Lower lobe of right lung (tissue), 2 donors: Measurements from ENCODE around the gene ROCK1. TPM values are rescaled to one million over a fixed set of nuclear protein-coding genes. Genes with fewer than 3 reads are reported as not detected.
"Not testable (repeated sequence)": the region's sequence is repeated elsewhere in the genome, so short reads cannot be mapped to it uniquely, and the experiment has no call there.

Source experiments
- ATAC-seq, 2 donors: fragments of 200-7000 bp; cut with Tn5 transposase; one replicate each; pipeline ENCODE4 v1.9.1; 2020 to 2022; ENCODE audit warnings: mild to moderate bottlenecking in 2 of 2, moderate library complexity in 2 of 2
- DNase-seq: peaks from one replicate; pipeline ENCODE4 v3.0.0-alpha.2; 2020
- H3K27ac ChIP-seq: fragments of 200-600 bp; one replicate; pipeline ENCODE4 v1.8.0; 2022
- H3K27me3 ChIP-seq: fragments of 200-600 bp; one replicate; pipeline ENCODE4 v1.8.0; 2022; ENCODE audit warnings: low read depth
- H3K36me3 ChIP-seq: fragments of 200-600 bp; one replicate; pipeline ENCODE4 v1.8.0; 2022; ENCODE audit warnings: mild to moderate bottlenecking
- H3K4me1 ChIP-seq: fragments of 200-600 bp; one replicate; pipeline ENCODE4 v1.8.0; 2022
- H3K4me3 ChIP-seq: fragments of 200-600 bp; one replicate; pipeline ENCODE4 v1.8.0; 2022; ENCODE audit warnings: mild to moderate bottlenecking
- H3K9me3 ChIP-seq: fragments of 200-600 bp; one replicate; pipeline ENCODE4 v1.8.0; 2022
- intact Hi-C: fragments of 100-400 bp; cut with DNase I; formaldehyde crosslinking; loops from one replicate; pipeline ENCODE4 v1.11.0; 2022
- long read RNA-seq: library from polyadenylated mRNA; unstranded; transcript quantifications from one replicate; pipeline ENCODE4 v2.0.0, GENCODE V29; 2021
- total RNA-seq: library from RNA; stranded (reverse); fragmentation: NEBNext Ultra II Directional; extraction: Animal tissue kit (Norgen Biotek cat#: 25700); gene quantifications from one replicate; pipeline ENCODE4 v1.2.1, GENCODE V29; 2021
- TF ChIP-seq, protein P1 (sequence below): fragments of 200-600 bp; IDR thresholded peaks from one replicate; pipeline ENCODE4 v1.8.0; 2022; ENCODE audit warnings: antibody characterized with exemption, mild to moderate bottlenecking
- donor health status: DM: no; HTN: yes; CAD: no; lungs with severe emphysema.

Gene ROCK1
- 67.0 TPM for total RNA-seq
- long read RNA-seq, full-length matches to known transcripts, result 1 of 133 reads
- long read RNA-seq, partial matches to known transcripts, result 119 of 133 reads
- long read RNA-seq, other reads (novel, unspliced or antisense), result 13 of 133 reads

DNA sequence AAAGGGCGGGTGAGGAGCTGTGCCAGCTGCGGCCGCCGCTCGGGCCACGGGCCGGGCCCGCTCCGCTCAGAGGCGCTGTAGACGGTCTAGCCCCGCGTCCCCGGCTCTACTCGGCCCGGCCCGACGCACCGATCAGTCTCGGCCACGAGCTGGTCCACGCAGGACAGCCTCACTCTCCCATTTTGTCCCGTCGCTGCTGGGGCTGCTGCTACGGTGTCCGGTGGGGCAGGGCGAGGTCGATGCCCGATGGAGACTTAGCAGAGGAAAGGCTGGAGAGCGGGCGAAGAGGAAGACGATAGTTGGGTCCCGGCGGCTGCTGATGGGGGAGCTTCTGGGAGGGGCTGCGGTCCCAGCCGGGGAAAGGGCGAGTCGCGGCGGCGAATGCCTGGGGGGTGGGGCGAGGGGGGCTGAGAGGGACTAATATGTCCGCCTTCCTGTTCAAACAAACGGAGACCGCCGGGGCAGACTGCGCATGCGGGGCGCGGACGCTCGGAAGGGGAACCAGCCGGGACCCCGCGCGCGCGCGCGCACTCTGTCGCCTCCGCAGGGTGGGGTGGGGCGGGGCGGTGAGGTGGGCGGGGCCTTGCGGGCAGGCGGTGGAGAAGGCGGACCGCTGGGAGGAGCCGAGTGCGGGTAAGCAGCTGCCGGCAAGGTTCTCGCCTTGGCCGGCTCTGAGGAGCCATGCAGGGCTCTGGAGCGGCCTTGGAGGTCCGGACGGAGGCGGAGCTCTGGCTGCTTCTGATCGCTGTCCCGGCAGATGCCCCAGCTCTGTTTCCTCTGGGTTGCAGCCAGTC is at the start of gene ROCK1:
ROCK1 (minus strand) TSS at position 468 of the 794 bp plus-strand sequence. CDS start 903 bp downstream, outside the sequence.
- intact Hi-C loops, result loop anchor here (10.0 kb wide), 1 partner anchor 53 kb away; no protein-coding TSS in a partner anchor

GRCh38 chr18:21155443-21155842 is 43.8 kb upstream of the ROCK1 start:
- TF ChIP-seq, protein P1, sequence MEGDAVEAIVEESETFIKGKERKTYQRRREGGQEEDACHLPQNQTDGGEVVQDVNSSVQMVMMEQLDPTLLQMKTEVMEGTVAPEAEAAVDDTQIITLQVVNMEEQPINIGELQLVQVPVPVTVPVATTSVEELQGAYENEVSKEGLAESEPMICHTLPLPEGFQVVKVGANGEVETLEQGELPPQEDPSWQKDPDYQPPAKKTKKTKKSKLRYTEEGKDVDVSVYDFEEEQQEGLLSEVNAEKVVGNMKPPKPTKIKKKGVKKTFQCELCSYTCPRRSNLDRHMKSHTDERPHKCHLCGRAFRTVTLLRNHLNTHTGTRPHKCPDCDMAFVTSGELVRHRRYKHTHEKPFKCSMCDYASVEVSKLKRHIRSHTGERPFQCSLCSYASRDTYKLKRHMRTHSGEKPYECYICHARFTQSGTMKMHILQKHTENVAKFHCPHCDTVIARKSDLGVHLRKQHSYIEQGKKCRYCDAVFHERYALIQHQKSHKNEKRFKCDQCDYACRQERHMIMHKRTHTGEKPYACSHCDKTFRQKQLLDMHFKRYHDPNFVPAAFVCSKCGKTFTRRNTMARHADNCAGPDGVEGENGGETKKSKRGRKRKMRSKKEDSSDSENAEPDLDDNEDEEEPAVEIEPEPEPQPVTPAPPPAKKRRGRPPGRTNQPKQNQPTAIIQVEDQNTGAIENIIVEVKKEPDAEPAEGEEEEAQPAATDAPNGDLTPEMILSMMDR, result no peak
- intact Hi-C loops, result no loop called here
- Histone ChIP-seq H3K9me3 (peaks cover 10% of the 10 kb centered on the region), H3K27me3 (no peaks in the 10 kb centered on the region), H3K27ac (no peak overlapping the region), H3K36me3 (no peaks in the 10 kb centered on the region), H3K4me1 (no peaks in the 10 kb centered on the region), H3K4me3 (no peak overlapping the region)
- DNase-seq (no peak), ATAC-seq (no peak)

More for the DNA sequence above, at the start of gene ROCK1:
- Histone ChIP-seq H3K27me3 (no peaks in the 10 kb centered on the region), H3K36me3 (no peaks in the 10 kb centered on the region), H3K4me3 (peak within 1 kb of the TSS; percentile 97), H3K4me1 (peaks cover 31% of the 10 kb centered on the region), H3K9me3 (no peaks in the 10 kb centered on the region), H3K27ac (peak within 1 kb of the TSS; percentile 98)
- peak; percentile 100 for DNase-seq
- ATAC-seq, result peak; percentile 96 to 98
- TF ChIP-seq, protein P1, result no peak

GRCh38 chr18:21146016-21146415 is 34.4 kb upstream of the ROCK1 start:
- Histone ChIP-seq H3K36me3 (no peaks in the 10 kb centered on the region), H3K27me3 (no peaks in the 10 kb centered on the region), H3K4me3 (no peak overlapping the region), H3K4me1 (no peaks in the 10 kb centered on the region), H3K9me3 (no peaks in the 10 kb centered on the region), H3K27ac (no peak overlapping the region)
- intact Hi-C loops, result no loop called here
- ATAC-seq, result peak in 1 of 2 donors; percentile 19
- TF ChIP-seq, protein P1, result no peak
- no peak for DNase-seq

- no peak overlapping the region for H3K27ac ChIP-seq
- no peaks in the 10 kb centered on the region for H3K9me3 ChIP-seq
- H3K36me3 ChIP-seq, result no peaks in the 10 kb centered on the region
- TF ChIP-seq, protein P1, result no peak
- no peak overlapping the region for H3K4me3 ChIP-seq
- H3K27me3 ChIP-seq, result no peaks in the 10 kb centered on the region
- DNase-seq (no peak), ATAC-seq (no peak)
- H3K4me1 ChIP-seq, result no peaks in the 10 kb centered on the region
- intact Hi-C loops, result no loop called here
Measured at GRCh38 chr18:21145371-21145770, 33.8 kb upstream of the ROCK1 start.

DNA sequence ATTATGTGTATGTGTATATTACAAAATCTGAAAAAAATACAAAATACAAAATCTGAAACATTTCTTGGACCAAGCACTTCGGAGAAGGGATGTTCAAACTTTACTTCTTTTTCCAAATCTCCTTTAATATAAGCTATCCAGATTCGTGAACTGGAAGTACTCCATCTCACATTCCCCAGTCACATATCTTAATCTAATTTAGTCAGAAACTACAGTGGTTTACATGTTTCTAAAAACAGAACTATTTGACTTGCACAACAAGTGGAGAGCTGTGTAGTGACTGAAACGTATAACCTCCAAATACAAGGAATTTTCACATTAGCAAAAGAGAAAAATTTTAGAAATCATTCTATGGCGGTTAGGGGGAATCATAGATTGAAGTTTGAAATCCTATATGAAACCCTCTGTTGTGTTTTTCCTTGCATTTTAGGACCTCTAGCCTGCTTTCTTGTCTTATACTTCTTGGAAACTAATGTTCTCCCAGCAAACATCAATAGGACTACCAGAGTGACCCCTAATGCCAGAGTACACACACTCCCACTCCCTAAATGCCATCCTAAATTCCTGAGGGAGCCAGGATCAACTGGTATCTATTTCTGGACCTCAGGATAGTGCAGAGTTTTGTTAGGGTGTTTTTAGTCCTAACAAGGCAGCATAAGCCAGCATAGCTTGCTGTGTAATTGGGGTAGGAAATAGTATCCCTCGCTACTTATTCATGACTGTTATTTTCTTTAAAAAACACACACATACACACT is 30.2 kb upstream of the ROCK1 start:
- H3K36me3 ChIP-seq, result no peaks in the 10 kb centered on the region
- H3K4me1 ChIP-seq, result no peaks in the 10 kb centered on the region
- intact Hi-C loops, result no loop called here
- H3K4me3 ChIP-seq, result no peak overlapping the region
- TF ChIP-seq, protein P1, result no peak
- no peak for DNase-seq
- no peak for ATAC-seq
- H3K27me3 ChIP-seq, result no peaks in the 10 kb centered on the region
- no peaks in the 10 kb centered on the region for H3K9me3 ChIP-seq
- no peak overlapping the region for H3K27ac ChIP-seq

DNA sequence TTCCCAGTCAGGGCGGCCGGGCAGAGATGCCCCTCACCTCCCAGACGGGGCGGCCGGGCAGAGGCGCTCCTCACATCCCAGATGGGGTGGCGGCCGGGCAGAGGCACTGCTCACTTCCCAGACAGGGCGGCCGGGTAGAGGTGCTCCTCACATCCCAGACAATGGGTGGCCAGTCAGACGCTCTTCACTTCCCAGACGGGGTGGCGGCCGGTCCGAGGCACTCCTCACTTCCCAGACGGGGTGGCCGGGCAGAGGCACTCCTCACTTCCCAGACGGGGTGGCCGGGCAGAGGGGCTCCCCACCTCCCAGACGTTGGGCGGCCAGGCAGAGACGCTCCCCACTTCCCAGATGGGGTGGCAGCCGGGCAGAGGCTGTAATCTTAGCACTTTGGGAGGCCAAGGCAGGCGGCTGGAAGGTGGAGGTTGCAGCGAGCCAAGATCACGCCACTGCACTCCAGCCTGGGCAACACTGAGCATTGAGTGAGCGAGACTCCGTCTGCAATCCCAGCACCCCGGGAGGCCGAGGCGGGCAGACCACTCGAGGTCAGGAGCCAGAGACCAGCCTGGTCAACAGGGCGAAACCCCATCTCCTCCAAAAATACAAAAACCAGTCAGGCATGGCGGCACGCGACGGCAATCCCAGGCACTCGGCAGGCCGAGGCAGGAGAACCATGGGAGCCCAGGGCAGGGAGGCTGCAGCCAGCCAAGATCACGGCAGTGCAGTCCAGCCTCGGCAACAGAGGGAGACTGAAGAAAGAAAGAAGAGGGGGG is 26.3 kb upstream of the ROCK1 start:
- DNase-seq, H3K4me3 ChIP-seq, H3K27me3 ChIP-seq, intact Hi-C loops, H3K9me3 ChIP-seq, H3K27ac ChIP-seq, H3K36me3 ChIP-seq, ATAC-seq, H3K4me1 ChIP-seq: not testable (repeated sequence)
